HG03139 (cell line): ENCODE data around the gene ATR.

ENCODE experiments used
- ATAC-seq: cut with Tn5 transposase; IDR thresholded peaks from one replicate; pipeline ENCODE4 v1.9.1; 2021; ENCODE audit not compliant: unreplicated experiment

Gene ATR

DNA sequence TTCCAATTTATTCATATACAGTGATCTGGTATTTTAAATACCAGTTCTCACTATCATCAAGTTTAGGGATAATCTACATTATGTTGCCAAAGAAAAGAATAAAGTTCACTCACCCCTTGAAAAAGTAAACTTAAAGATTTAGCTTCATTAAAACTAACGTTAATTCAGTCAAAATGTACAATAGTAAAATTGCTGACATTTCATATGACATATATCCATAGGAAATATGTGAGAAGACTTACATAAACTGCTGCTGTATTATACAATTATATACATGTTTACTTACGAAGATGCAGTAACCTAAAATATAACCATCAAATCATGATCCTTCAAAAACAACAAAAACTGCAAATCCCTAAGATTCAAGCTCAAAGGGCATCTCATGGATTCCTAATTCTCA is 44.0 kb downstream of the ATR start:
- ATAC-seq: no peak

DNA sequence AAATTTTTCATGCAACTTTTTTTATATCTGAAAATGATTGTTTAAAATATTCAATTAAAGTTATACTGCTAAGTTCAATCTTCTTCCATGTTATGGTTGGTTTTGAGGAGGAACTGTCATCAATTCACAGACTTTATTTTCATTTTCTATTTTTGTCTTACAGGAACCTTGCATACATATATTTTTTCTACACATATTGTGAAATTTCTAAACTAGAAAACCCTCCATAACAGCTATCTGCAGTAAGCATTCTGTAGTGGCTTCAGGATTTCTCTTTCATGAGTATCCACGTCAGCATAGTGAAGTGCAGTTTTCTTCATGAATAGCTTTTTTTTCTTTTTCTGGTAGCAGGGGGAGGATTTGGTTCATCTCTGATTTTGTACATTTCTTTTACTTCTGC is 48.2 kb downstream of the ATR start:
- ATAC-seq: no peak

DNA sequence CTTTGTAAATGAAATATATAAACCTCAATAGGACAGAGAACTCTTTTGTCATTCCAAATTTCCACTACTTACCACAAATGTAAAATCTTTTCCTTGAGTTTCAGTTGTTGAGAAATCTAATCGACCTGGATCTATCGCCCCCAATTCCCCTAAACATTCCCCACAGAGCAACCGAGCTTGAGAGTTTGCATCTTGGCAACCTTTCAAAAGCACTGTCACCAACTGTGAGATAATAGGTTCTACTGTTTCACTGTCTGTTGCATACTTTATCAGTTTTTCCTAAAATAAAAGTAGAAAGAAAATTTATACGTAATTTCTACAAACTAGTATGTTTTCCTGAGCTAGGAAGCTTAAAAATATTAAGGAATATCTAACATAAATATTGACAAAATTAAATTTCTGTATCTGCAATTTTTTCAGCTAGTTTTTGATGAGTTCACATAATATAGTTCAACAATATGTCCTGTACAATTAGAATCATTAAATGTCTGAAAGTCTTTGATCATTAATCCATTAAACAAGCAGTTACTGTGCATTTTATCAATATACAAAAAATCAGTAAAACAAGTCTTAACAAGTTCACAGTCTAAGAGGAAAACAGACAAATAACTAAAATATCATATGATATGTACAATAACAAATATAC is 54.5 kb downstream of the ATR start:
- no peak for ATAC-seq

DNA sequence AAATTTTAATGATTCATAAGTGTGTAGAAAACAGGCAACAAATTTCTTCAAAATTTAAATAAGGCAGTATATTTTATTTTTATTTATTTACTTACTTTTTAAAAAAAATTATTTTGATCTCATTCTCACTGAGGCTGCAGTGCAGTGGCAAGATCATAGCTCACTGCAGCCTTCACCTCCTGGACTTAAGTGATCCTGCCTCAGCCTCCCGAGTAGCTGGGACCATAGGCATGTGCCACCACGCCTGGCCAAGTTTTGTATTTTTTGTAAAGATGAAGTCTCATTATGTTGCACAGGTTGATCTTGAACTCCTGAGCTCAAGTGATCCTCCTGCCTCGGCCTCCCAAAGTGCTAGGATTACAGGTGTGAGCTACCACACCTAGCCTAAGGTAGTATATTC is 69.5 kb downstream of the ATR start:
- ATAC-seq: no peak

DNA sequence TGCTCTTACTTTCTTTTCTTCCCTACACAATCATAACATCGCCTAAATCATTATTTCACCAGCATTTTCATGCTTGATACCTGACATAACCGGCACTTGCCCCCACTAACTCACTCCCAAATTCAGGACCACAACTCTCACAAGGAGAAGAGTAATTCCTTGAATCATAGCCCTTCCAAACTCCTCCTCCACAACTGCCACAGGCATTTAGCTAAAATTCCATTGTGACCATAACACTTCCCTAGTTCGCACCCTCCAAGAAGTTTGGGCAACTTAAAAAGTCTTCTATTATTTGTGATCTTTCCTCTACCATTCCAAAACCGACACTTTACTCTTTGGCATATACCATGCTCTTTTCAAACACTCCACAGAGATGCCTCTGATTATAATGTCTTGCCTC is 71.3 kb downstream of the ATR start:
- no peak for ATAC-seq

DNA sequence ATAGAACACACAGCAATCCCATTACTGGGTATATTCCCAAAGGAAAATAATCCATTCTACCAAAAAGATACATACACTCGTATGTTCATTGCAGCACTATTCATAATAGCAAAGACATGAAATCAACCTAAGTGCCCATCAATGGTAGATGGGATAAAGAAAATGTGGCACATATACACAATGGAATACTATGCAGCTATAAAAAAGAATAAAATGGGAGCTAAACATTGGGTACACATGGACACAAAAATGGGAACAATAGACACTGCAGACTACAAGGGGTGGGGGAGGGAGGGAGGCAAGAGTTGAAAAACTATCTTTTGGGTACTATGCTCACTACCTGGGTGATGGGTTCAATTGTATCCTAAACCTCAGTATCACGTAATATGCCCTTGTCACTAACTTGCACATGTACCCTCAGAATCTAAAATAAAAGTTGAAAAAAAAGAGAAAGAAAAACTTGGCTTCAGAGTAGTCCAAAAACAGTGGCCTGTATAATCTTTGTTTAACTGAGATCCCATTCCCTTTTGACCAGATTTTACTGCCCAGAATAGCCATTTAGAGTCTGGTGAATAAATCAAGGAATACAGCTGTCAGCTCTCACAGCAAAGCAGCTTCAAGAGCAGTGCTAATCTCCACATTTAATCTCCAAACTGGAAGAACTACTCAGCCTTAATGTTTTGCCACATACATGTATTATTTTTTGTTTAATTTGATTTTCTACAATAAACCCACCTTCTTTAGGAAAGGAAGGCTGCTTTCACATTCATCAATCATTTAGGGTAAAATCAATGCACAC is 76.1 kb downstream of the ATR start:
- no peak for ATAC-seq

DNA sequence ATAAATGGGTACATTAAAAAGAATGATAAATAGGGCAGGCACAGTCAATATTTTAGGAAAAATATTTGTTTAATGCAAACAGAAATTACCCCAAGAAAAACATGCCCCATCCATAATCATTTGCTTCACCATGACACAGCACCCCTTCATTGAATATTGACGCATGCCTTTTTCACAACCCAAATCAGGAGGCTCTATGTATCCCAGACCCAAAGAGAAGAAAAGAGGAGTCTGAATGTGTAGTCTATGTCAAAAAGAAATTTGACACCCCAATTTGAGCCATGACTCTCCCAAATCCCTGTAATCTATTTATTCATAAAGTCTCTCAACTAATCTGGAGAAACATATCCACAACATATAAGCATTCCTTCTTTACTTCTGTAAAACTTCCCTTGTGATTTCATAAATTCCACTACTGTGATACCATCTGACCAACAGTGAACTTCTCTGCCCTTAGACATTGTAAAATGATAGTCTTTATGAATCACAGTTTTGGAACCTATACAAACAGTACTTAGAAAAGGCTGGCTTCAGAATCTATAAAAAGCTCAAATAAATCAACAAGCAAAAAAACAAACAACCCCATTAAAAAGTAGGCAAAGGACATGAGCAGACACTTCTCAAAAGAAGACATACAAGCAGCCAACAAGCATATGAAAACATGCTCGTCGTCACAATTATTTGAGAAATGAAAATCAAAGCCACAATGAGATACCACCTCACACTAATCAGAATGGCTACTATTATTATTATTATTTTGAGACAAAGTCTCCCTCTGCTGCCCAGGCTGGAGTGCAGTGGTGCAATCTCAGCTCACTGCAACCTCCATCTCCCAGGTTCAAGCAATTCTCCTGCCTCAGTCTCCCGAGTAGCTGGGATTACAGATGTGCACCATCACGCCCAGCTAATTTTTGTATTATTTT is 77.3 kb downstream of the ATR start:
- no peak for ATAC-seq

GRCh38 chr3:142500211-142500610 is 78.3 kb downstream of the ATR start:
- ATAC-seq: no peak

DNA sequence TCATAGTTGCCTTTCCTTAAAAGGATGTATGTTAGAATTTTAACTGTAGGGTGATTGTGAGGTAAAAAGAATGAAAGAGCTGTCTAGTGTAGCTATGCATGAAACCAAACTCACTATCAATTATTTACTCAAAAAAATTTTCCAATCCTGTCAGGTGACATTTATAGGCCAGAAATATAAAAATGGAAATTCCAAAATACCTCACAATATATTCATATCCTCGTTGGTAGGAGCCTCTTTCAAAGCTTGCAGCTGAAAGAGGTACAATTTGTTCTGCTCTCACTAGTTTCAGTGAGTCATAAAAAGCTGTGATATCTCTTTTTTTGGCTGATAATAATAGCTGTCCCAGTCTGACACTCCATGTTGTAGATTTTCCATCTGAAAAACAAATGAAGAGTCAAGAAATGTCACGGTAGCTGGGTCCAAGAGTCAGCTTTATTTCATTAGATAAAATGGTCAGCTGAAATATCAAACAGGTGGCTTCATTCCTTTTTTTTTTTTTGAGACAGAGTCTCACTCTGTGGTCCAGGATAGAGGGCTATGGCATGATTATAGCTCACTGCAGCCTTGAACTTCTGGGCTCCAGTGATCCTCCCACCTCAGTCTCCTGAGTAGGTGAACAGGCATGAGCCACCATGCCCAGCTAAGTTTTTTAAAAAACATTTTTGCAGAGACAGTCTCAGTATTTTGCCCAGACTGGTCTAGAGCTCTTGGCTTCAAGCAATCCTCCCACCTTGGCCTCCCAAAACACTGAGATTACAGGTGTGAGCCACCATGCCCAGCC is 79.9 kb downstream of the ATR start:
- no peak for ATAC-seq

- ATAC-seq: no peak
These were observed 80.8 kb downstream of the ATR start for GRCh38 chr3:142497729-142498128.

- ATAC-seq: no peak
These were observed 83.4 kb downstream of the ATR start for GRCh38 chr3:142495103-142495502.

GRCh38 chr3:142492184-142492583 is 86.3 kb downstream of the ATR start:
- ATAC-seq: no peak

DNA sequence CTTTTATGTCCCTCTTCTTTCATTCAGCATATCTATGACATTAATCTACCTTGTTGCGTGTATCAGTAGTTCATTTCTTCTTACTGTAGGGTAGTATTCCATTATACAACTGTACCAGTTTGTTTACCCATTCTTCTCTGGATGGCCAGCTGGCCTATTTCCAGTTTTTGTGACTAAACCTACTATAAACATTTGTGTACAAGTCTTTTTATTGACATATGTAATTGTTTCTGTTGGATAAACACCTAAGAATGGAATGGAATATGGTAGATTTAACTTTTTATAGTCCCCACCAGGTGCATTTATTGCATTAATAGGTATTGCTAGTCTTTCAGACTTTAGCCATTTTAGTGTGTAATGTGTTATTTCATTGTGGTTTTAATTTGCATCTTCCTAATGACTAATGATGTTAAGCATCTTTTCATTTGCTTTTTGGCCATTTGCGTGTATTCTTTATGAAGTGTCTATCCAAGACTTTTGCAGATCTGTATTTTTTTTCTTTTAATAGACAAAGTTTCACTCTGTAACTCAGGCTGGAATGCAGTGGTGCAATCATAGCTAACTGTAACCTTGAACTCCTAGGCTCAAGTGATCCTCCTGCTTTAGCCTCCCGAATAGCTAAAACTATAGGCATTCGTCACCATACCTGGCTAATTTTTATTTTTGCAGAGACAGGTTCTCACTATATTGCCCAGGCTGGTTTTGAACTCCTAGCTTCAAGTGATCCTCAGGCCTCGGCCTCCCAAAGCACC is 88.8 kb downstream of the ATR start:
- ATAC-seq: no peak

- ATAC-seq: no peak
These were observed 93.6 kb downstream of the ATR start for GRCh38 chr3:142484912-142485435.

- no peak for ATAC-seq
These were observed 97.3 kb downstream of the ATR start for GRCh38 chr3:142481196-142481595.

- no peak for ATAC-seq
These were observed 107.7 kb downstream of the ATR start for GRCh38 chr3:142470826-142471225.

DNA sequence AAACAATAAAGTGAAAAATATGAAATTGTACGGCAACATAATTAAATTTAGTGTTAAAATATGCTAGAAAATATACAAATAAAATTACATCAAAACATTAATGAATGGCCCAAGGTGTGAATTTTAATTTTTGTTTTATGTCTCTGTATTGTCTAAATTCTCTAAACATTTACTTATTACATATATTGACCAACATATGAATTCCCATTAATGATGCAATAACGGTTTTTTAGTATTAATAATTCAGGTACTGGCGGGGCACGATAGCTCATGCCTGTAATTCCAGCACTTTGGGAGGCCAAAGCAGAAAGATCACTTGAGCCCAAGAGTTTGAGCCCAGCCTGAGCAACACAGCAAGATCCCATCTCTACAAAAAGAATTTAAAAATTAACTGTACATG is 110.1 kb downstream of the ATR start:
- ATAC-seq: no peak

DNA sequence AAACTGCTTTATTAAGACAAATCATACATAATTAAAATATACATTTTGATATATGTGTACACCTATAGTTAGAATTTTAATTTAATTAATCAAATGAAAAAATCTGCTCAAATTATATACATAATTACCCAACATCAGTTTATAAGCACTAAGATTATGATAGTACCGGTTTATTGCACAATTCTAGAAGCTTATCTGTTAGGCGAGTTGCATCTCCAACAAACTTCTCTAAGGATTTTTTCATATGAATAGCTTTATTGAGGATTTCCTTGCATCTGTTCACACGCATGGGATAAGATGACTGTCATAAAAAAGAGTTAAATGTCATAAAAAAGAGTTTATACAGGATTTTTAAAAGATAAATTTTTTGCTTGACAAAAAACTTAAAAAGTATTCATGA is 110.8 kb downstream of the ATR start:
- ATAC-seq: no peak

DNA sequence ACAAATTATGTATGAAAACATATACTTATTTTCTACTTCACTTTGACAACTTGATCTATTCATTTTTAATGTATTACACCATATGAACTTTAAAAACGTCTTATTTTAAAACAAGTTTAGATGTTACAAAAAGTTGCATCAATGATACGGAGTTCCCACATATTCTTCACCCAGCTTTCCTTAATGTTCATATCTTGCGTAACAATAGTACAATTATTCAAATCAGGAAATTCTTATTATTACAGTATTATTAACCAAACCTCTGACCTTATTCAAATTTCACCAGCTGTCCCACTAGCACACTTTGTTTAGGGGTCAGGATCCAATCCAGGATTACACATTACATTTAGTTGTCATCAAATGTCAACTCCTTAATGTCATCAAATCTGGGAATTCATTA is 117.8 kb downstream of the ATR start:
- no peak for ATAC-seq

GRCh38 chr3:142459929-142460328 is 118.6 kb downstream of the ATR start:
- ATAC-seq: no peak
